CD4-positive, alpha-beta T cell (primary cell): Measurements from ENCODE around the gene SNX13. TPM values are rescaled to one million over a fixed set of nuclear protein-coding genes. Genes with fewer than 3 reads are reported as not detected.
A peak's percentile ranks its signal among the peaks of the same experiment; 100 is the strongest.

Experiments
- ATAC-seq: fragments of 200-7000 bp; cut with Tn5 transposase; one replicate; pipeline ENCODE4 v1.10.0; 2022; ENCODE audit warnings: mild to moderate bottlenecking; ENCODE audit not compliant: poor library complexity
- CTCF ChIA-PET: fragments of 350-600 bp; sonication (Branson Sonifier 250); formaldehyde crosslinking; loops from one replicate; lab custom pipeline; 2021; ENCODE audit warnings: antibody characterized with exemption, inconsistent platforms; lab: Charles Lee
- POLR2A ChIA-PET: fragments of 350-600 bp; sonication (Branson Sonifier 250); formaldehyde crosslinking; loops from one replicate; lab custom pipeline; 2021; ENCODE audit warnings: antibody characterized with exemption, inconsistent platforms; lab: Charles Lee
- DNase-seq, 14 experiments: peaks; one replicate each; pipeline ENCODE4 v3.0.0-alpha.2; 2013 to 2020; ENCODE audit warnings: mixed read lengths in 2 of 14
- H3K27ac ChIP-seq, 2 donors: one replicate each; pipeline versions ENCODE4 v1.5.1 to v1.7.0; 2013; ENCODE audit warnings: low read length in 2 of 2, low read depth in 1 of 2, mild to moderate bottlenecking in 1 of 2
- H3K27me3 ChIP-seq, 2 experiments: 1 replicate in 1 of 2; 2 replicates in 1 of 2; pipeline versions ENCODE4 v1.6.1 to v1.7.0; 2013; ENCODE audit warnings: low read length in 2 of 2, control low read depth in 1 of 2, mild to moderate bottlenecking in 1 of 2, moderate library complexity in 1 of 2; ENCODE audit not compliant: insufficient read depth in 2 of 2, control insufficient read depth in 1 of 2
- H3K36me3 ChIP-seq: one replicate; pipeline ENCODE4 v1.6.1; 2013; ENCODE audit warnings: low read length, control low read depth; ENCODE audit not compliant: insufficient read depth
- H3K4me1 ChIP-seq: one replicate; pipeline ENCODE4 v1.6.1; 2013; ENCODE audit warnings: low read length, control low read depth; ENCODE audit not compliant: insufficient read depth
- H3K4me3 ChIP-seq: one replicate; pipeline ENCODE4 v1.5.1; 2013; ENCODE audit warnings: mild to moderate bottlenecking, low read length, moderate library complexity
- H3K9me3 ChIP-seq, 2 experiments: 1 replicate in 1 of 2; 2 replicates in 1 of 2; pipeline versions ENCODE4 v1.6.1 to v1.7.0; 2013; ENCODE audit warnings: low read length in 2 of 2, mild to moderate bottlenecking in 2 of 2, control low read depth in 1 of 2, moderate library complexity in 1 of 2; ENCODE audit not compliant: control insufficient read depth in 1 of 2, insufficient read depth in 1 of 2
- H3K27ac Mint-ChIP-seq: one replicate; pipeline ENCODE4 v1.8.0; 2020; ENCODE audit warnings: mixed read lengths
- H3K27me3 Mint-ChIP-seq: one replicate; pipeline ENCODE4 v1.8.0; 2021; ENCODE audit warnings: mixed read lengths
- H3K36me3 Mint-ChIP-seq: one replicate; pipeline ENCODE4 v1.8.0; 2021; ENCODE audit warnings: low read depth, mixed read lengths
- H3K4me1 Mint-ChIP-seq: one replicate; pipeline ENCODE4 v1.8.0; 2021; ENCODE audit warnings: low read depth, mixed read lengths
- H3K4me3 Mint-ChIP-seq: one replicate; pipeline ENCODE4 v1.8.0; 2020; ENCODE audit warnings: mild to moderate bottlenecking, mixed read lengths
- H3K9me3 Mint-ChIP-seq: one replicate; pipeline ENCODE4 v1.8.0; 2020; ENCODE audit warnings: mixed read lengths
- CTCF ChIP-seq: fragments of 200-600 bp; IDR thresholded peaks from one replicate; pipeline ENCODE4 v1.8.0; 2022; ENCODE audit warnings: antibody characterized with exemption, mild to moderate bottlenecking
- intact Hi-C, 2 experiments: fragments of 100-400 bp; cut with DNase I in 1 of 2; cut with micrococcal nuclease in 1 of 2; formaldehyde crosslinking; loops; one replicate each; pipeline versions ENCODE4 v1.15.1 to v1.9.0; 2023 to 2025; cut with DNase I, micrococcal nuclease
- total RNA-seq, 174 experiments: library from RNA in 2 of 174; stranded (reverse) in 2 of 174; gene quantifications; one replicate each; pipeline ENCODE4 v1.2.3 and lab custom pipeline; 2021 to 2026

The SNX13 gene
- total RNA-seq, 2 experiments from 2014 or later: 24.0 to 25.8 TPM

GRCh38 chr7:17774248-17774647 lies 166.0 kb downstream of the SNX13 start:
- no peaks in the 10 kb centered on the region for H3K36me3 ChIP-seq
- Mint-ChIP-seq H3K36me3 (no peaks in the 10 kb centered on the region), H3K4me1 (no peaks in the 10 kb centered on the region), H3K9me3 (no peaks in the 10 kb centered on the region), H3K27ac (no peak overlapping the region), H3K4me3 (no peak overlapping the region), H3K27me3 (no peaks in the 10 kb centered on the region)
- no peak overlapping the region for H3K27ac ChIP-seq
- no peaks in the 10 kb centered on the region for H3K4me1 ChIP-seq
- no peak overlapping the region for H3K4me3 ChIP-seq
- H3K9me3 ChIP-seq: no peaks in the 10 kb centered on the region
- no peak for TF ChIP-seq CTCF
- peak in 1 of 14 experiments; percentile 18 for DNase-seq
- CTCF ChIA-PET: no interaction called here
- no peaks in the 10 kb centered on the region for H3K27me3 ChIP-seq
- ATAC-seq: no peak
- POLR2A ChIA-PET: no interaction called here
- intact Hi-C loops: loop anchor here in 1 of 2 experiments (10.0 kb wide), 1 partner anchor 1891 kb away; no protein-coding TSS in a partner anchor

- no peaks in the 10 kb centered on the region for H3K27me3 ChIP-seq
Measured at GRCh38 chr7:17773289-17773626, 167.0 kb downstream of the SNX13 start.

GRCh38 chr7:17772581-17773288 lies 167.6 kb downstream of the SNX13 start:
- no peaks in the 10 kb centered on the region for H3K9me3 ChIP-seq
- H3K4me3 ChIP-seq: no peak overlapping the region
- H3K4me3 Mint-ChIP-seq: no peak overlapping the region
- no peaks in the 10 kb centered on the region for H3K27me3 Mint-ChIP-seq
- TF ChIP-seq CTCF: no peak
- intact Hi-C loops: loop anchor here in 1 of 2 experiments (10.0 kb wide), 1 partner anchor 1892 kb away; no protein-coding TSS in a partner anchor
- H3K27ac Mint-ChIP-seq: no peak overlapping the region
- ChIA-PET CTCF (interaction anchor here (1.4 kb wide), 1 partner anchor 10 kb away, joined by 3 read pairs; no protein-coding TSS in a partner anchor), POLR2A (interaction anchor here (0.9 kb wide), 1 partner anchor 21 kb away, joined by 3 read pairs; no protein-coding TSS in a partner anchor)
- H3K4me1 ChIP-seq: no peaks in the 10 kb centered on the region
- H3K27ac ChIP-seq: no peak overlapping the region
- H3K27me3 ChIP-seq: no peaks in the 10 kb centered on the region
- no peaks in the 10 kb centered on the region for H3K36me3 Mint-ChIP-seq
- DNase-seq (peak in 1 of 14 experiments; percentile 16), ATAC-seq (no peak)
- H3K4me1 Mint-ChIP-seq: no peaks in the 10 kb centered on the region
- no peaks in the 10 kb centered on the region for H3K36me3 ChIP-seq
- no peaks in the 10 kb centered on the region for H3K9me3 Mint-ChIP-seq

More at GRCh38 chr7:17773289-17773626, 167.0 kb downstream of the SNX13 start:
- DNase-seq (peak in 3 of 14 experiments; percentile 6 to 59 (median 38)), ATAC-seq (no peak)
- H3K36me3 Mint-ChIP-seq: no peaks in the 10 kb centered on the region
- H3K27ac Mint-ChIP-seq: no peak overlapping the region
- H3K9me3 Mint-ChIP-seq: no peaks in the 10 kb centered on the region
- H3K4me1 Mint-ChIP-seq: no peaks in the 10 kb centered on the region
- ChIA-PET CTCF (no interaction called here), POLR2A (no interaction called here)
- no peak for TF ChIP-seq CTCF
- no peaks in the 10 kb centered on the region for H3K9me3 ChIP-seq
- no peak overlapping the region for H3K4me3 Mint-ChIP-seq
- H3K27ac ChIP-seq: no peak overlapping the region
- H3K36me3 ChIP-seq: no peaks in the 10 kb centered on the region
- no peak overlapping the region for H3K4me3 ChIP-seq
- intact Hi-C loops: loop anchor here in 1 of 2 experiments (10.0 kb wide), 1 partner anchor 1892 kb away; no protein-coding TSS in a partner anchor
- H3K4me1 ChIP-seq: no peaks in the 10 kb centered on the region
- H3K27me3 Mint-ChIP-seq: no peaks in the 10 kb centered on the region
